ENCODE data around the gene PTGDS. TPM values are rescaled to one million over a fixed set of nuclear protein-coding genes. Genes with fewer than 3 reads are reported as not detected.
"Not testable (repeated sequence)": the region's sequence is repeated elsewhere in the genome, so short reads cannot be mapped to it uniquely, and the experiment has no call there.

The PTGDS gene
- total RNA-seq, 2 experiments from 2014 or later: not detected

GRCh38 chr9:136994180-136994887 lies 17.0 kb downstream of the PTGDS start:
- H3K9me3 Mint-ChIP-seq: no peaks in the 10 kb centered on the region
- no peak for DNase-seq
- intact Hi-C loops (cut with micrococcal nuclease): loop anchor here (5.0 kb wide), 1 partner anchor 92 kb away; no protein-coding TSS in a partner anchor
- H3K27ac Mint-ChIP-seq: no peak overlapping the region
- H3K36me3 Mint-ChIP-seq (ENCODE audit: low read depth): peaks cover 9% of the 10 kb centered on the region
- H3K4me1 Mint-ChIP-seq (ENCODE audit: low read depth): peaks cover 21% of the 10 kb centered on the region
- peak overlapping the region; percentile 83 for H3K4me3 Mint-ChIP-seq
- peaks cover 13% of the 10 kb centered on the region for H3K27me3 Mint-ChIP-seq (ENCODE audit: low read depth)
- CTCF ChIA-PET: interaction anchor here (0.7 to 2.8 kb wide), 3 partner anchors 35 to 52 kb away, joined by 3 to 13 read pairs (median 3); partner anchors contain the start of genes ABCA2 and C8G

- no peak overlapping the region for H3K27ac Mint-ChIP-seq
- no peak overlapping the region for H3K4me3 Mint-ChIP-seq
- CTCF ChIA-PET: no interaction called here
- peaks cover 13% of the 10 kb centered on the region for H3K27me3 Mint-ChIP-seq (ENCODE audit: low read depth)
- DNase-seq: no peak
- peaks cover 21% of the 10 kb centered on the region for H3K4me1 Mint-ChIP-seq (ENCODE audit: low read depth)
- H3K9me3 Mint-ChIP-seq: no peaks in the 10 kb centered on the region
- H3K36me3 Mint-ChIP-seq (ENCODE audit: low read depth): peaks cover 9% of the 10 kb centered on the region
- intact Hi-C loops (cut with micrococcal nuclease): loop anchor here (5.0 kb wide), 1 partner anchor 93 kb away; no protein-coding TSS in a partner anchor
These were observed 17.6 kb downstream of the PTGDS start for GRCh38 chr9:136994888-136995230.

GRCh38 chr9:136995362-136995761 lies 18.1 kb downstream of the PTGDS start:
- CTCF ChIA-PET: interaction anchor here (0.5 to 1.6 kb wide), 4 partner anchors 34 to 294 kb away, joined by 3 to 15 read pairs (median 4); no protein-coding TSS in a partner anchor
- Mint-ChIP-seq H3K27ac (no peak overlapping the region), H3K4me3 (no peak overlapping the region), H3K9me3 (no peaks in the 10 kb centered on the region), H3K4me1 (ENCODE audit: low read depth) (peaks cover 25% of the 10 kb centered on the region), H3K36me3 (ENCODE audit: low read depth) (peaks cover 9% of the 10 kb centered on the region), H3K27me3 (ENCODE audit: low read depth) (peaks cover 13% of the 10 kb centered on the region)
- intact Hi-C loops (cut with micrococcal nuclease): no loop called here
- no peak for DNase-seq

GRCh38 chr9:136995772-136996311 lies 18.5 kb downstream of the PTGDS start:
- Mint-ChIP-seq H3K27ac (no peak overlapping the region), H3K36me3 (ENCODE audit: low read depth) (peaks cover 9% of the 10 kb centered on the region), H3K4me1 (ENCODE audit: low read depth) (peaks cover 25% of the 10 kb centered on the region), H3K27me3 (ENCODE audit: low read depth) (peaks cover 13% of the 10 kb centered on the region), H3K4me3 (no peak overlapping the region), H3K9me3 (no peaks in the 10 kb centered on the region)
- no peak for DNase-seq
- intact Hi-C loops (cut with micrococcal nuclease): no loop called here
- CTCF ChIA-PET: interaction anchor here (0.5 to 1.6 kb wide), 4 partner anchors 34 to 295 kb away, joined by 3 to 15 read pairs (median 4); no protein-coding TSS in a partner anchor

- DNase-seq: no peak
- H3K9me3 Mint-ChIP-seq: no peaks in the 10 kb centered on the region
- CTCF ChIA-PET: interaction anchor here (0.8 to 1.6 kb wide), 2 partner anchors 33 to 50 kb away, joined by 5 to 15 read pairs; no protein-coding TSS in a partner anchor
- no peak within 1 kb of the TSS for H3K4me3 Mint-ChIP-seq
- H3K27me3 Mint-ChIP-seq (ENCODE audit: low read depth): peaks cover 13% of the 10 kb centered on the region
- intact Hi-C loops (cut with micrococcal nuclease): no loop called here
- no peak within 1 kb of the TSS for H3K27ac Mint-ChIP-seq
- H3K36me3 Mint-ChIP-seq (ENCODE audit: low read depth): peaks cover 9% of the 10 kb centered on the region
- H3K4me1 Mint-ChIP-seq (ENCODE audit: low read depth): peaks cover 21% of the 10 kb centered on the region
These were observed 19.3 kb downstream of the PTGDS start, which contains the start of gene CLIC3 for GRCh38 chr9:136996361-136997292. Gene CLIC3, minus strand, starts transcription at chr9:136996568. Its CDS starts 25 bp downstream, at chr9:136996543.

GRCh38 chr9:136997371-136997770 lies 20.1 kb downstream of the PTGDS start:
- H3K4me3 Mint-ChIP-seq: no peak overlapping the region
- no peak for DNase-seq
- peaks cover 20% of the 10 kb centered on the region for H3K4me1 Mint-ChIP-seq (ENCODE audit: low read depth)
- CTCF ChIA-PET: interaction anchor here (1.0 kb wide), 1 partner anchor 8 kb away, joined by 3 read pairs; no protein-coding TSS in a partner anchor
- H3K27ac Mint-ChIP-seq: no peak overlapping the region
- peaks cover 13% of the 10 kb centered on the region for H3K27me3 Mint-ChIP-seq (ENCODE audit: low read depth)
- intact Hi-C loops (cut with micrococcal nuclease): no loop called here
- no peaks in the 10 kb centered on the region for H3K9me3 Mint-ChIP-seq
- H3K36me3 Mint-ChIP-seq (ENCODE audit: low read depth): peaks cover 9% of the 10 kb centered on the region

GRCh38 chr9:136997830-136998234 lies 20.5 kb downstream of the PTGDS start:
- H3K27ac Mint-ChIP-seq: no peak overlapping the region
- H3K4me1 Mint-ChIP-seq (ENCODE audit: low read depth): peaks cover 20% of the 10 kb centered on the region
- H3K4me3 Mint-ChIP-seq: no peak overlapping the region
- CTCF ChIA-PET: interaction anchor here (1.0 kb wide), 1 partner anchor 8 kb away, joined by 3 read pairs; no protein-coding TSS in a partner anchor
- H3K36me3 Mint-ChIP-seq (ENCODE audit: low read depth): peaks cover 9% of the 10 kb centered on the region
- DNase-seq: peak; percentile 42
- H3K9me3 Mint-ChIP-seq: no peaks in the 10 kb centered on the region
- intact Hi-C loops (cut with micrococcal nuclease): no loop called here
- peaks cover 13% of the 10 kb centered on the region for H3K27me3 Mint-ChIP-seq (ENCODE audit: low read depth)

GRCh38 chr9:137000177-137000930 lies 23.1 kb downstream of the PTGDS start:
- intact Hi-C loops (cut with micrococcal nuclease): no loop called here
- H3K27me3 Mint-ChIP-seq (ENCODE audit: low read depth): peaks cover 13% of the 10 kb centered on the region
- DNase-seq: no peak
- CTCF ChIA-PET: interaction anchor here (0.7 to 1.7 kb wide), 2 partner anchors 35 to 527 kb away, joined by 5 to 6 read pairs; no protein-coding TSS in a partner anchor
- no peaks in the 10 kb centered on the region for H3K9me3 Mint-ChIP-seq
- H3K27ac Mint-ChIP-seq: no peak overlapping the region
- peaks cover 13% of the 10 kb centered on the region for H3K4me1 Mint-ChIP-seq (ENCODE audit: low read depth)
- H3K36me3 Mint-ChIP-seq (ENCODE audit: low read depth): no peaks in the 10 kb centered on the region
- no peak overlapping the region for H3K4me3 Mint-ChIP-seq

- CTCF ChIA-PET: interaction anchor here (0.6 to 0.9 kb wide), 2 partner anchors 33 to 515 kb away, joined by 3 read pairs; no protein-coding TSS in a partner anchor
- no peak for DNase-seq
- Mint-ChIP-seq H3K4me3 (no peak overlapping the region), H3K27me3 (ENCODE audit: low read depth) (peaks cover 13% of the 10 kb centered on the region), H3K4me1 (ENCODE audit: low read depth) (peaks cover 10% of the 10 kb centered on the region), H3K9me3 (no peaks in the 10 kb centered on the region), H3K36me3 (ENCODE audit: low read depth) (no peaks in the 10 kb centered on the region), H3K27ac (no peak overlapping the region)
- intact Hi-C loops (cut with micrococcal nuclease): no loop called here
These were observed 24.7 kb downstream of the PTGDS start for GRCh38 chr9:137001857-137002645.

GRCh38 chr9:137002646-137003041 lies 25.3 kb downstream of the PTGDS start:
- intact Hi-C loops (cut with micrococcal nuclease): no loop called here
- Mint-ChIP-seq H3K4me3 (no peak overlapping the region), H3K9me3 (no peaks in the 10 kb centered on the region), H3K36me3 (ENCODE audit: low read depth) (no peaks in the 10 kb centered on the region), H3K4me1 (ENCODE audit: low read depth) (peaks cover 8% of the 10 kb centered on the region), H3K27ac (no peak overlapping the region), H3K27me3 (ENCODE audit: low read depth) (peaks cover 10% of the 10 kb centered on the region)
- CTCF ChIA-PET: interaction anchor here (0.9 to 1.0 kb wide), 2 partner anchors 10 to 32 kb away, joined by 3 read pairs; no protein-coding TSS in a partner anchor
- DNase-seq: no peak

GRCh38 chr9:137004285-137004684 lies 27.0 kb downstream of the PTGDS start:
- not testable (repeated sequence) for H3K27me3 Mint-ChIP-seq (ENCODE audit: low read depth); H3K27ac Mint-ChIP-seq; H3K4me3 Mint-ChIP-seq; DNase-seq; H3K9me3 Mint-ChIP-seq; H3K36me3 Mint-ChIP-seq (ENCODE audit: low read depth); H3K4me1 Mint-ChIP-seq (ENCODE audit: low read depth)
- CTCF ChIA-PET: interaction anchor here (1.1 kb wide), 1 partner anchor 31 kb away, joined by 5 read pairs; no protein-coding TSS in a partner anchor
- intact Hi-C loops (cut with micrococcal nuclease): loop anchor here (2.0 kb wide), 1 partner anchor 31 kb away; no protein-coding TSS in a partner anchor

All from activated naive CD4-positive, alpha-beta T cell treated with anti-CD3 and anti-CD28 coated beads for 36 hours (primary cell).